ENCODE results near the gene ENHO.

ENHO gene

DNA sequence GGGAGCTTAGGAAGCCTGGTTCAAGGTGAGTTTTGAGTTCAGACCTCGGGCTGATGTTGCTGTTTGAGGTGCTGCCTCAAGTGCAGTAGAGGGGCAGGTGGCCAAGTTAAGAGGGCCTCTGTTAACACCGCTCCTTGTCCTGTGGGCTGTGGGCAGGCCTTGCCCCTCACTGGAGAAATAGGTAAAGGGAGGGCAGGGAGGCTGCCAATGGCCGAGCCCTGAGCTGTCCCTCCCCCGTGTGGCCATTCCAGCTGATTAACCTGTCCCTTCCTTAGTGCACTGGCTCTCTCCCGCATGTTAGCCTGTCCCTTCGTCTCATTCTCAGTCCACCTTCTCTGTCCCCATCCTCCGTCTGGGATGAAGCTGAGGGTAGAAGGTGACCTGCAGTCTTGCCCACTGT lies 45.3 kb upstream of the ENHO start:
- POLR2A ChIA-PET (ENCODE audit: low non-redundant PET), result no interaction called here
- no peak for DNase-seq (ENCODE audit: low spot score)
- CTCF ChIA-PET, result interaction anchor here (0.6 kb wide), 1 partner anchor 20 kb away, joined by 3 read pairs; no protein-coding TSS in a partner anchor
- TF ChIP-seq, protein P1, sequence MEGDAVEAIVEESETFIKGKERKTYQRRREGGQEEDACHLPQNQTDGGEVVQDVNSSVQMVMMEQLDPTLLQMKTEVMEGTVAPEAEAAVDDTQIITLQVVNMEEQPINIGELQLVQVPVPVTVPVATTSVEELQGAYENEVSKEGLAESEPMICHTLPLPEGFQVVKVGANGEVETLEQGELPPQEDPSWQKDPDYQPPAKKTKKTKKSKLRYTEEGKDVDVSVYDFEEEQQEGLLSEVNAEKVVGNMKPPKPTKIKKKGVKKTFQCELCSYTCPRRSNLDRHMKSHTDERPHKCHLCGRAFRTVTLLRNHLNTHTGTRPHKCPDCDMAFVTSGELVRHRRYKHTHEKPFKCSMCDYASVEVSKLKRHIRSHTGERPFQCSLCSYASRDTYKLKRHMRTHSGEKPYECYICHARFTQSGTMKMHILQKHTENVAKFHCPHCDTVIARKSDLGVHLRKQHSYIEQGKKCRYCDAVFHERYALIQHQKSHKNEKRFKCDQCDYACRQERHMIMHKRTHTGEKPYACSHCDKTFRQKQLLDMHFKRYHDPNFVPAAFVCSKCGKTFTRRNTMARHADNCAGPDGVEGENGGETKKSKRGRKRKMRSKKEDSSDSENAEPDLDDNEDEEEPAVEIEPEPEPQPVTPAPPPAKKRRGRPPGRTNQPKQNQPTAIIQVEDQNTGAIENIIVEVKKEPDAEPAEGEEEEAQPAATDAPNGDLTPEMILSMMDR (conservative IDR thresholded peaks at IDR 0.05; ENCODE audit: low read depth), result no peak
- no peak overlapping the region for H3K27ac ChIP-seq

DNA sequence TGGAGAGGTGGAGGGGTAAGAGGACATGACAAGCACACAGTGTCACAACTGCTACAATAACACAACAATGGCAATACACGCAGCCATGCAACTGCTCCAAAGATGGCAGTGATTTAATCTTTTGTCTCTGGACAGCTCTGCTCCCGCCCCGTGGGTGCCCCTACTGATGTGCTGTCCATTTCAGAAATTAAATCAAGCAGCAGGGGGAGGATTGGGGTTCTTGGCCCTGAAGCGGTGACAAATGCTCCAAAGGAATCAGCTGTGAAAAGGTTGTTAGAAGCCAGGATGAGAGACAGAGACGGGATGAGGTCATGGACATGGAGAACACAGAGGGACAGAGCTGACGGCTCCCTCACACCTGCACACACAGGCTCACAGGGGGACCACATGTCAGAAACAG lies 44.2 kb upstream of the ENHO start:
- DNase-seq (ENCODE audit: low spot score), result no peak
- CTCF ChIA-PET, result no interaction called here
- no peak overlapping the region for H3K27ac ChIP-seq
- POLR2A ChIA-PET (ENCODE audit: low non-redundant PET), result no interaction called here
- TF ChIP-seq, protein P1 (conservative IDR thresholded peaks at IDR 0.05; ENCODE audit: low read depth), result no peak

DNA sequence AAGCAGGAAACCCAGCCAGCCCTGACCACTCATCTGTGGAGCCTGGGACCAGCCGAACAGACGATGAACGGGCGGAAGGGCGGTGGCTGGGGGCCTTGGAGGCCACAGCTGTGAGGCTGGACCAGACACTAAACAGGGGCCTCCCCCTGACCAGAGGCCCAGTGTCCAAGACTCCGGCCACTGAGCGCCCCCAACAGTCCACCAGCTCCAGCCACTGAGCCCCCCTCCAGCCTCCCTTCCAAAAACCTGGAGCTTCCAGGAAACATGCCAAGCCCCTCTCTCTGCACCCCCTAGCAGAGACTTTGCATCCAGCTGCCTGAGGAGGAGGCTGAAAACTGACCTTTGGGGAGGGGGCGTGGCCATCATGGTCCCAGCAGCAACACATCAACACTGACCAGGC lies 43.5 kb upstream of the ENHO start:
- CTCF ChIA-PET, result interaction anchor here (0.6 to 0.8 kb wide), 2 partner anchors 25 to 38 kb away, joined by 3 read pairs; no protein-coding TSS in a partner anchor
- TF ChIP-seq, protein P1 (conservative IDR thresholded peaks at IDR 0.05; ENCODE audit: low read depth), result no peak
- no peak overlapping the region for H3K27ac ChIP-seq
- DNase-seq (ENCODE audit: low spot score), result no peak
- POLR2A ChIA-PET (ENCODE audit: low non-redundant PET), result no interaction called here

DNA sequence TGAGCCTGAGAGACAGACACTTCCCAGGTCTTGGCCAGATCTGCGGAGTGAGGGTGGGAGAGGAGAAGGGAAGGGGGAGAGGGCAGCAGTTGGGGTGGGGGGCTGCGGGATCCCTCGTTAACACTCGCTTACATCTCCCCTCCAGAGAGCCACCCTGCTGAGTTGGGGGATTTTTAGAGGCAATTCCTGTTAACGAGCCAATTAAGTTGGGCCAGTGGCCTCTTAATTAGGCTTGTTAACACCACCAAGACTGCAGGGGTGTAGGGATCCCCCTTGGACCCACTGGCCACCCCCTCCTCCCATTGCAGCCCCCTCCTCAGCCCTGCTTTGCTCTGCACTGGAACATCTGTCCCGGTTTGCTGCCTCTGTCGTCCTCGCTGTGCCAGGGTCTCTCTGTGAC lies 43.1 kb upstream of the ENHO start:
- no peak for DNase-seq (ENCODE audit: low spot score)
- H3K27ac ChIP-seq, result no peak overlapping the region
- ChIA-PET POLR2A (ENCODE audit: low non-redundant PET) (no interaction called here), CTCF (interaction anchor here (0.6 to 0.8 kb wide), 2 partner anchors 26 to 38 kb away, joined by 3 read pairs; no protein-coding TSS in a partner anchor)
- TF ChIP-seq, protein P1 (conservative IDR thresholded peaks at IDR 0.05; ENCODE audit: low read depth), result no peak

DNA sequence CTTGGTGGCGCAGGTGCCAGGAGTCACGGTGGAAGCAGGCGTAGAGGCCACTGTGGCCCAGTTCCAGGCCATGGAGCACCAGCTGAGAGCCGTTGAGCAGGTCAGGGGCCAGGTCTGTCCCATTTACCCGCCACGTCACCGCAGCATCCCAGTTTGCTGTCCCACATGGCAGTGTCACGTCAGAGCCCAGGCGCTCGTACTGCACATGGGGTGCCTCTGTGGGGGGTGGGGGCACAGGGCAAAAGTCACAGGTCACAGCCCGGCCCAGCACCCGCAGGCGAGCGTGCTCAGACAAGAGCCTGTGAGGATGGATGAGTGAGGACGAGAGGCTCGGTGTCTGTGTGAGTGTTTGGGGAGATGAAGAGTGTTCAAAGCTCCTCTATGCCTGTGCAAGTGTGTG lies 41.8 kb upstream of the ENHO start:
- no peak for DNase-seq (ENCODE audit: low spot score)
- POLR2A ChIA-PET (ENCODE audit: low non-redundant PET), result no interaction called here
- no peak overlapping the region for H3K27ac ChIP-seq
- TF ChIP-seq, protein P1 (conservative IDR thresholded peaks at IDR 0.05; ENCODE audit: low read depth), result no peak
- CTCF ChIA-PET, result interaction anchor here (0.7 to 3.0 kb wide), 3 partner anchors 17 to 161 kb away, joined by 3 to 8 read pairs (median 3); no protein-coding TSS in a partner anchor

DNA sequence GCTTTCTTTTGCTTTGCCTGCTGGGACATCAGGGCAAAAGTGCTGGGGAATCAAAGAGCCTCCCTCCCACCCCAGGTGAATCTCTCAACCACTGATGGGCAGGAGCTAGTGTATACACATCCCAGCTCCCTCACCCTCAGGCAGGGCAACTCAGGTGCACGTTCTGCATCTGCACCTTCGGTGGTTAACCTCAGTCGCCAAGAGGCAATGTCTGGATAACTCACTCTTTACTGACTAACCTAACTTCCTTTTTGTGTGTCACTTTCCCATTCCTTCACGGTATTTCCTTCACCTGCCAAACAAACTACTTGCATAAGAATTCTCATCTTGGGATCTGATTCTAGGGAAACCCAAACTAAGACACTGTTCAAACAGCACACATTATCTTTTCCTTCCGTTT lies 40.5 kb upstream of the ENHO start:
- TF ChIP-seq, protein P1 (conservative IDR thresholded peaks at IDR 0.05; ENCODE audit: low read depth), result no peak
- no peak for DNase-seq (ENCODE audit: low spot score)
- CTCF ChIA-PET, result interaction anchor here (1.9 to 3.0 kb wide), 2 partner anchors 16 to 29 kb away, joined by 8 to 9 read pairs; no protein-coding TSS in a partner anchor
- H3K27ac ChIP-seq, result no peak overlapping the region
- POLR2A ChIA-PET (ENCODE audit: low non-redundant PET), result no interaction called here

Data from RWPE1 (cell line).